Measurements from ENCODE around the gene GNB1.

Gene GNB1

GRCh38 chr1:1892763-1893120 is 1.9 kb upstream of the GNB1 start:
- ATAC-seq, result no peak

GRCh38 chr1:1892079-1892762 is 1.3 kb upstream of the GNB1 start:
- ATAC-seq, result no peak
- TF ChIP-seq ISL1 (CRISPR knock-in tag; IDR thresholded peaks at IDR 0.05), result no peak
- TF ChIP-seq ZNF565 (CRISPR knock-in tag; conservative IDR thresholded peaks at IDR 0.05; ENCODE audit: low read depth), result no peak
- no peak for TF ChIP-seq TOX (CRISPR knock-in tag; IDR thresholded peaks at IDR 0.05; ENCODE audit: borderline replicate concordance)
- TF ChIP-seq ZNF8 (CRISPR knock-in tag; IDR thresholded peaks at IDR 0.05), result no peak
- TF ChIP-seq BACH2 (CRISPR knock-in tag; IDR thresholded peaks at IDR 0.05; ENCODE audit: borderline replicate concordance), result no peak
- TF ChIP-seq RARB (CRISPR knock-in tag; IDR thresholded peaks at IDR 0.05), result no peak
- TF ChIP-seq TCF4 (CRISPR knock-in tag; IDR thresholded peaks at IDR 0.05; ENCODE audit: borderline replicate concordance), result no peak
- TF ChIP-seq ZNF70 (CRISPR knock-in tag; IDR thresholded peaks at IDR 0.05), result no peak
- no peak for TF ChIP-seq PPARA (CRISPR knock-in tag; IDR thresholded peaks at IDR 0.05; ENCODE audit: borderline replicate concordance)
- TF ChIP-seq TSHZ2 (CRISPR knock-in tag; IDR thresholded peaks at IDR 0.05), result no peak
- TF ChIP-seq OSR1 (CRISPR knock-in tag; IDR thresholded peaks at IDR 0.05), result no peak

More at GRCh38 chr1:1892763-1893120, 1.9 kb upstream of the GNB1 start:
- TF ChIP-seq GLIS3 (CRISPR knock-in tag; IDR thresholded peaks at IDR 0.05) (no peak), ZNF8 (CRISPR knock-in tag; IDR thresholded peaks at IDR 0.05) (no peak), RARB (CRISPR knock-in tag; IDR thresholded peaks at IDR 0.05) (no peak), PATZ1 (CRISPR knock-in tag; IDR thresholded peaks at IDR 0.05; ENCODE audit: borderline replicate concordance) (no peak), TSHZ2 (CRISPR knock-in tag; IDR thresholded peaks at IDR 0.05) (no peak), ZNF565 (CRISPR knock-in tag; conservative IDR thresholded peaks at IDR 0.05; ENCODE audit: low read depth) (no peak), ISL1 (CRISPR knock-in tag; IDR thresholded peaks at IDR 0.05) (no peak), OSR1 (CRISPR knock-in tag; IDR thresholded peaks at IDR 0.05) (no peak), ZC3H10 (CRISPR knock-in tag; IDR thresholded peaks at IDR 0.05) (no peak), ARNTL (CRISPR knock-in tag; IDR thresholded peaks at IDR 0.05; ENCODE audit: borderline replicate concordance, low read depth) (no peak), ZNF70 (CRISPR knock-in tag; IDR thresholded peaks at IDR 0.05) (no peak), TCF4 (CRISPR knock-in tag; IDR thresholded peaks at IDR 0.05; ENCODE audit: borderline replicate concordance) (no peak), ESRRG (CRISPR knock-in tag; IDR thresholded peaks at IDR 0.05) (no peak), CSDC2 (CRISPR knock-in tag; IDR thresholded peaks at IDR 0.05) (no peak), SNAI2 (CRISPR knock-in tag; IDR thresholded peaks at IDR 0.05) (no peak), ZFP30 (CRISPR knock-in tag; IDR thresholded peaks at IDR 0.05) (no peak)
- TF ChIP-seq, protein P1, sequence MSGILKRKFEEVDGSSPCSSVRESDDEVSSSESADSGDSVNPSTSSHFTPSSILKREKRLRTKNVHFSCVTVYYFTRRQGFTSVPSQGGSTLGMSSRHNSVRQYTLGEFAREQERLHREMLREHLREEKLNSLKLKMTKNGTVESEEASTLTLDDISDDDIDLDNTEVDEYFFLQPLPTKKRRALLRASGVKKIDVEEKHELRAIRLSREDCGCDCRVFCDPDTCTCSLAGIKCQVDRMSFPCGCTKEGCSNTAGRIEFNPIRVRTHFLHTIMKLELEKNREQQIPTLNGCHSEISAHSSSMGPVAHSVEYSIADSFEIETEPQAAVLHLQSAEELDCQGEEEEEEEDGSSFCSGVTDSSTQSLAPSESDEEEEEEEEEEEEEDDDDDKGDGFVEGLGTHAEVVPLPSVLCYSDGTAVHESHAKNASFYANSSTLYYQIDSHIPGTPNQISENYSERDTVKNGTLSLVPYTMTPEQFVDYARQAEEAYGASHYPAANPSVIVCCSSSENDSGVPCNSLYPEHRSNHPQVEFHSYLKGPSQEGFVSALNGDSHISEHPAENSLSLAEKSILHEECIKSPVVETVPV (CRISPR knock-in tag; IDR thresholded peaks at IDR 0.05), result no peak
- TF ChIP-seq, protein P2, sequence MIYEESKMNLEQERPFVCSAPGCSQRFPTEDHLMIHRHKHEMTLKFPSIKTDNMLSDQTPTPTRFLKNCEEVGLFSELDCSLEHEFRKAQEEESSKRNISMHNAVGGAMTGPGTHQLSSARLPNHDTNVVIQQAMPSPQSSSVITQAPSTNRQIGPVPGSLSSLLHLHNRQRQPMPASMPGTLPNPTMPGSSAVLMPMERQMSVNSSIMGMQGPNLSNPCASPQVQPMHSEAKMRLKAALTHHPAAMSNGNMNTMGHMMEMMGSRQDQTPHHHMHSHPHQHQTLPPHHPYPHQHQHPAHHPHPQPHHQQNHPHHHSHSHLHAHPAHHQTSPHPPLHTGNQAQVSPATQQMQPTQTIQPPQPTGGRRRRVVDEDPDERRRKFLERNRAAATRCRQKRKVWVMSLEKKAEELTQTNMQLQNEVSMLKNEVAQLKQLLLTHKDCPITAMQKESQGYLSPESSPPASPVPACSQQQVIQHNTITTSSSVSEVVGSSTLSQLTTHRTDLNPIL (CRISPR knock-in tag; IDR thresholded peaks at IDR 0.05; ENCODE audit: low read depth), result no peak
- TF ChIP-seq, protein P3, sequence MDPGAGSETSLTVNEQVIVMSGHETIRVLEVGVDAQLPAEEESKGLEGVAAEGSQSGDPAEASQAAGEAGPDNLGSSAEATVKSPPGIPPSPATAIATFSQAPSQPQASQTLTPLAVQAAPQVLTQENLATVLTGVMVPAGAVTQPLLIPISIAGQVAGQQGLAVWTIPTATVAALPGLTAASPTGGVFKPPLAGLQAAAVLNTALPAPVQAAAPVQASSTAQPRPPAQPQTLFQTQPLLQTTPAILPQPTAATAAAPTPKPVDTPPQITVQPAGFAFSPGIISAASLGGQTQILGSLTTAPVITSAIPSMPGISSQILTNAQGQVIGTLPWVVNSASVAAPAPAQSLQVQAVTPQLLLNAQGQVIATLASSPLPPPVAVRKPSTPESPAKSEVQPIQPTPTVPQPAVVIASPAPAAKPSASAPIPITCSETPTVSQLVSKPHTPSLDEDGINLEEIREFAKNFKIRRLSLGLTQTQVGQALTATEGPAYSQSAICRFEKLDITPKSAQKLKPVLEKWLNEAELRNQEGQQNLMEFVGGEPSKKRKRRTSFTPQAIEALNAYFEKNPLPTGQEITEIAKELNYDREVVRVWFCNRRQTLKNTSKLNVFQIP (CRISPR knock-in tag; IDR thresholded peaks at IDR 0.05; ENCODE audit: borderline replicate concordance, low read depth), result no peak

Measured in SK-N-SH treated with all-trans-retinoic acid at 6 μM for 48 hours (cell line).